ENCODE measurements around the gene RAPGEF1.

The RAPGEF1 gene

GRCh38 chr9:131649646-131650045, 90.2 kb downstream of the RAPGEF1 start:
- TF ChIP-seq GATA1 (IDR thresholded peaks at IDR 0.05; ENCODE audit: low read depth, low read length): no peak
- DNase-seq: no peak

- no peak for TF ChIP-seq GATA1 (IDR thresholded peaks at IDR 0.05; ENCODE audit: low read depth, low read length)
- no peak for DNase-seq
Measured at GRCh38 chr9:131645078-131645776, 94.6 kb downstream of the RAPGEF1 start.

- no peak for DNase-seq
- TF ChIP-seq GATA1 (IDR thresholded peaks at IDR 0.05; ENCODE audit: low read depth, low read length): no peak
- no peak for TF ChIP-seq POLR2A (IDR thresholded peaks at IDR 0.05; ENCODE audit: low read length)
Measured at GRCh38 chr9:131642496-131643083, 97.3 kb downstream of the RAPGEF1 start.

- no peak for DNase-seq
- no peak for TF ChIP-seq GATA1 (IDR thresholded peaks at IDR 0.05; ENCODE audit: low read depth, low read length)
- TF ChIP-seq POLR2A (IDR thresholded peaks at IDR 0.05; ENCODE audit: low read length): no peak
Measured at GRCh38 chr9:131641618-131642495, 98.0 kb downstream of the RAPGEF1 start.

- TF ChIP-seq POLR2A (IDR thresholded peaks at IDR 0.05; ENCODE audit: low read length) (no peak), GATA1 (IDR thresholded peaks at IDR 0.05; ENCODE audit: low read depth, low read length) (no peak)
- DNase-seq: no peak
Measured at GRCh38 chr9:131640438-131641137, 99.3 kb downstream of the RAPGEF1 start.

- no peak for TF ChIP-seq POLR2A (IDR thresholded peaks at IDR 0.05; ENCODE audit: low read length)
- no peak for DNase-seq
Measured at GRCh38 chr9:131639769-131640437, 100.0 kb downstream of the RAPGEF1 start.

- TF ChIP-seq POLR2A (IDR thresholded peaks at IDR 0.05; ENCODE audit: low read length) (no peak), GATA1 (IDR thresholded peaks at IDR 0.05; ENCODE audit: low read depth, low read length) (no peak)
- peak; percentile 56 to 77 for DNase-seq
Measured at GRCh38 chr9:131636593-131636992, 103.3 kb downstream of the RAPGEF1 start.

- no peak for DNase-seq
- TF ChIP-seq GATA1 (IDR thresholded peaks at IDR 0.05; ENCODE audit: low read depth, low read length) (no peak), POLR2A (IDR thresholded peaks at IDR 0.05; ENCODE audit: low read length) (no peak)
Measured at GRCh38 chr9:131635892-131636291, 104.0 kb downstream of the RAPGEF1 start.

GRCh38 chr9:131635285-131635684, 104.6 kb downstream of the RAPGEF1 start:
- DNase-seq: peak; percentile 53 to 77

GRCh38 chr9:131633491-131634031, 106.3 kb downstream of the RAPGEF1 start:
- DNase-seq: no peak
- TF ChIP-seq GATA1 (IDR thresholded peaks at IDR 0.05; ENCODE audit: low read depth, low read length) (no peak), POLR2A (IDR thresholded peaks at IDR 0.05; ENCODE audit: low read length) (no peak)

More at GRCh38 chr9:131635285-131635684, 104.6 kb downstream of the RAPGEF1 start:
- TF ChIP-seq GATA1 (IDR thresholded peaks at IDR 0.05; ENCODE audit: low read depth, low read length) (no peak), POLR2A (IDR thresholded peaks at IDR 0.05; ENCODE audit: low read length) (no peak)

- no peak for TF ChIP-seq GATA1 (IDR thresholded peaks at IDR 0.05; ENCODE audit: low read depth, low read length)
- no peak for TF ChIP-seq POLR2A (IDR thresholded peaks at IDR 0.05; ENCODE audit: low read length)
- DNase-seq: no peak
Measured at GRCh38 chr9:131631306-131631705, 108.6 kb downstream of the RAPGEF1 start.

- no peak for TF ChIP-seq GATA1 (IDR thresholded peaks at IDR 0.05; ENCODE audit: low read depth, low read length)
- TF ChIP-seq POLR2A (IDR thresholded peaks at IDR 0.05; ENCODE audit: low read length): no peak
- DNase-seq: no peak
Measured at GRCh38 chr9:131630205-131630831, 109.6 kb downstream of the RAPGEF1 start.

- DNase-seq: no peak
- TF ChIP-seq POLR2A (IDR thresholded peaks at IDR 0.05; ENCODE audit: low read length): no peak
Measured at GRCh38 chr9:131629825-131630204, 110.1 kb downstream of the RAPGEF1 start.
